NCI-H1105 treated with DMSO at 0.1 percent for 48 hours (cell line): ENCODE measurements around the gene KIF26B.
A peak's percentile ranks its signal among the peaks of the same experiment; 100 is the strongest.
"Not testable (repeated sequence)": the region's sequence is repeated elsewhere in the genome, so short reads cannot be mapped to it uniquely, and the experiment has no call there.

Source experiments
- DNase-seq: peaks from one replicate; lab custom pipeline; 2025; lab: John Stamatoyannopoulos, UW

KIF26B gene

DNA sequence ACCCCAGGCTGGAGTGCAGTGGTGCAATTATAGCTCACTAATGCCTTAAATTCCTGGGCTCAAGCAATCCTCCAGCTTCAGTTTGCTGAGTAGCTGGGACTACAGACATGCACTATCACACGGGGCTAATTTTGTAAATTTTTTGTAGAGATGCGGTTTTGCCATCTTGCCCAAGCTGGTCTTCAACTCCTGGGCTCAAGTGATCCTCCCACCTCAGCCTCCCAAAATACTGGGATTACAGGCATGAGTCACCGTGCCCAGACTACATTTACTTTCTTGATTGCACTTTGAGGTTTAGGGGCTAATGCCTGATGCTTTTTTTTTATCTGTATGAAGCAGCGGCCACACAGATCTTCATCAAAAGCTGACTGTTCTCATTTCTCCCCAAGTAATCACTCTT is 124.6 kb downstream of the KIF26B start:
- no peak for DNase-seq

DNA sequence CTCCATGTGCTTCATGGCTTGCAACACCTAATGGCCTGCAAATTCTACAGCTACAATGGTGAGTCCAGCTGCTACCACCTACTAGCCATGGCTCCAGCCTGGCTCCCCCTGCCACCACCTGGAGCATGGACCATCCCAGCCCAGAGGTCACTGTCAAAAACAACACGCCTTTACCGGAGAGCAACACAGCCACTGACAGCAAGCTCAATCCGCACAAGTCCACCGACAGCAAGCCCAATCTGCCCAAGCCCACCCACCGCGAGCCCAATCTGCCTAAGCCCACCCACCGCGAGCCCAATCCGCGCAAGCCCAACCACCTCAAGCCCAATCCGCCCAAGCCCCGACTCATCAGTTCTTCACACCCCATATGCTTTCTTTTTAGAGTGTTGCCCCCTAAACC is 128.2 kb downstream of the KIF26B start:
- DNase-seq = no peak

DNA sequence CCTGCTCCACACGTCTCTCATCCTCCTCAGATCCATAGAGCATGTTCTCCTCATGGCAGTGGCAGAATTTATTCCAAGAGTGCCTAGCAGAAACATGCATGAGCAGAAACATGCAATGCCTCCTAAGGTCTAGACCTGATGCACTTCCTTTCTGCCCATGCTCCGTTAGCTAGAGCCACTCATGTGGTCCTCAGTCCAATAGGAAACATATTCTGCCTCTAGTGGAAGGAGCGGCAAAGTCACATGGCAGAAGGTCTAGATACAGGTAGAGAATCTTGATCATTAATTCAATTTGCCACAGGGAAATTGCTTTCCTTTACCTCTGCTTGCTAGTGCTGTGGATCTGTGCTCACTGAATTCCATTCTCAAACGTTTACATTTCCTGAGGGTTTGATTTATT is 130.4 kb downstream of the KIF26B start:
- DNase-seq = no peak

DNA sequence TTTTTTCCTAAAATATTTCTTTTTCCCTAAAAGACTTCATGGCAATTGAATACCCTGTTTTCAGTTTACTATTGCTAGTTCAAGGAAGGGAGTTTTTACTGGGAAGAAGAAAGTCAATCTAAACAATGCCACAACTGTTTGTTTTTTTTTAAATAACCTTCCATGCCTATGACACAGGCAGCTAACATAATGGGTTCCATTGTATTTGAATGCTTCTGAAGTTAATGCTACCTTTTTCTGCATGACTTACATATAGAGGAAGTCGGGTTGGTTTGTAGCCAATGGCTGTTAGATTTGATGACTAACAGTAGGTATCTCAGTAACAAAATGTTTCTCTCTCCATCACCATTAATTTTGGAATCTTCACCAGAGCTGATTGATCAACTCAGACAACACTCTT is 134.0 kb downstream of the KIF26B start:
- no peak for DNase-seq

DNA sequence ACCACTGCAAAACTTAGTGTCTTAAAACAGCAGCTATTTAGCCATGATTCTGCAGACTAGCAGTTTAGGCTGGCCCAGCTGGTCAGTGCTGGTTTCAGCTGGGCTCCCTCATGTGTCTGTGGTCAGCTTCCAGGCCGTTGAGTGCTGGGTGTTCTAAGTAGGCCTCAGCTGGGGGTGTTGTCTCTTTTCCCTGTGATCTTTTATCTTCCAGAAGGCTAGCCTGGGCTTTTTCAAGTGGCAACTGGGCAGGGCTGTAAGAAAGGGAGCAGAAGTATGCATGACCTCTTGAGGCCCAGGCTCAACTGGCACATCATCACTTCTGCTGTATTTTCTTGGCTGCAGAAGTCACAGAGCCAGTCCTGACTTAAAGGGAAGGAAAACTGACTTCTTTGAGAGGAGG is 136.1 kb downstream of the KIF26B start:
- no peak for DNase-seq

DNA sequence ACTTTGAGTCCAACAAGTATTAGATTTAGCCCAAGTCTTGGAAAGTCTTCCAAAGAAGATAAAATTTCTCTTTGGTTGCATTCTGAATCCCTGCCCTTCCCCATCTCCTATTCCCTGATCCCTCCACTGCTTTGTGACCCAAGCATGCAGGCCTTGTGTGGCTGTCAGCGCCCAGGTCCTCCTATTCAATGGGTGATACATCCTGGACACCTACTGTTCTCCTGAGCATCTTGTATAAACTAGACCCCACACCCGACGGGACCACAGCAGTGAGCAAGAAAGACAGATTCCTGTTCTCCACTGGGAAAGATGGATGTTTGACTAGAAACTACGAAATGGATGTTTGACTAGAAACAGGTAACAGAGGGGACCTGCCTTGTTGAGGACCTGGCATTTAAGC is 136.6 kb downstream of the KIF26B start:
- no peak for DNase-seq

DNA sequence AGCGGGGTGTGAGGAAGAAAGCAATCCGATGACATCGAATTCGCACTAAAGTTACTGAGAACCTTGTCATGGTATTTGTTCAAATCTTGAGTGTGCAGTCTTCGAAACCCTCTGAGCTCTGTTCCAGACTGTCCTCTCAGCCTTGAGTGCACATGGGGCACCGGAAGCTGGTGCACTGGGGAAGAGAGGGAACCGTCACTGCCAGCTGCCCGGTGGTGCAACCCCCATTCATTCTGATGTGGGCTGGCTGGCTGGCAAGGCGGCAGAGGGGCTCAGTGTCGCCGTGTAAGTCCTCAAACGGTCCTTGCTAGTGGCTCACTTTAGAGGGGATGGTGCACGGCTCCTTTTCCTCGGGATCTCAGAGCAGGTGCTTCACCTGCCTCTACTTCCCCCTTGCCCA is 137.4 kb downstream of the KIF26B start:
- no peak for DNase-seq

DNA sequence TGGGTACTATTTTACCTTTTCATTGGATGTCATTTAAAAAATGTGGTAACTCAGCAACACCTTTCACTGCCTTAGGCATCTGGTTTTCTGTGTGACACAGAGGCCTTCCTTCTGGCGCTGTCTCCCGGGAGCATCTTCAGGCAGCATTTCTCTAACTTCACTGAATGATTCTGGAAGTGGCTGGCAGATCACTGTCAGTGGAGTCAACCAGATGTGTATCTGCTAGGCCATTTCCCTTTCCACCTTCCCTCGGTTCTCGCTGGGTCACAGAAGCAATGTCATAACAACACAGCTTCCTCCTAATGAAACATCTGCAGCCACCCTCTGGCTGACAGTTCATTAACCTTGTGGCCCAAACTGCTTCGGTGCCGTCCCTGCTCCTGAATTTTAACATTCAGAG is 137.8 kb downstream of the KIF26B start:
- no peak for DNase-seq

DNA sequence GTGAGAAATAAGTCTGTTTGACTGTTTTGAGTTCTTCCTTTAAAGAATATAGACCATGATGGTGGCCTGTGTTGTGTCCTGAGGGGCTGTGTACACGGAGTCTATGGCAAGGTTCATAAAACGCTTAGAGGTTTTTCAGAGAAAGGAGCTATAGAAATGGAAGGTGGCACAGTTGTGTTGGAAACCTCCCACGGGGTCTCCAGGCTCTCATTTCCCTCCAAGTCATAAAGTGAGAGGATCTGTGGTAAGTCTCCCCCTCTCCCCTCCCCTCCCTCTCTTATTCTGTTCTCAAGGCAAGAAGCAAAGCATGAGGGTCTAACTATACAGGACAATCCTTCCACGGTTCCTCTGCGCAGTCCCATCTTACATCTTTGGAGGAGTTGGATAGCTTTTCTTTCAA is 139.2 kb downstream of the KIF26B start:
- no peak for DNase-seq

DNA sequence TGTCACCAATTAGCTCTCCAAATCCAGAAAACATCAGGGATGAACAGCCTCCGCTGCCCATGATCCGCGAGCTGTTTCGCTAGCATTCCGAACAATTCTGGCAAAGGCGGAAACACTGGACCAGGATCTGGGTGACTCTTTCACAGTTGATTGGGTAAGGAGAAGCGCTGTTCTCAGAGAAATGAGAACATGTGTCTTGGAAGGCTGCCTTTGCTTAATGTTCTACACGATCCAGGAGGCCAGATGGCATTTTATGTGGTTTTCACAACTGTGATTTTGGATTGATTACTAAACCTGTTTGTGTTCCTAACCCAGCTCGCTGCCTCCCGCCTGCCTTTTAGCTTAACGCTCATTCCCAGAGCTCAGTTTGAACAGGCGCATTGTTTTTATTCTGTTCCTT is 144.0 kb downstream of the KIF26B start:
- no peak for DNase-seq

DNA sequence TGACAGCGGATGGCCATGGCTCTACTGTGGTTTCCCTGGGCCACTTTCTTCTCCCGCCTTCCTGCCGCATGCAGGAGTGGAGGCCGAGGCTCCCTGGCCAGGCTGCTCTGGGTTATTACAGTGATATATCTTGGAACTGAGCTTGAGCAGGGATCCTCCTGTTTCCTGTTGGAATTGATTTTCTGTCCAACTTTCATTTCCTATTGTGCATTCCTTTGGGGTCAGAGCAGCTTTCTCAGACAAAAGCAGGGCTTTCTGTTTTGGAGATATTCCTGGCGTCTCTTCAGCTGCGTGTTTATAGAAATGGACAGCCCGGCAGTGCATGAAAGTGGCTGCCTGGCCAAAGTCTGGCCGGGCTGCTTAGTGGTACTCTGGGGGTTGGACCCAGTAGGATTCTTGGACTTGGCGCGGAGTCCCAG is 146.4 kb downstream of the KIF26B start:
- no peak for DNase-seq

DNA sequence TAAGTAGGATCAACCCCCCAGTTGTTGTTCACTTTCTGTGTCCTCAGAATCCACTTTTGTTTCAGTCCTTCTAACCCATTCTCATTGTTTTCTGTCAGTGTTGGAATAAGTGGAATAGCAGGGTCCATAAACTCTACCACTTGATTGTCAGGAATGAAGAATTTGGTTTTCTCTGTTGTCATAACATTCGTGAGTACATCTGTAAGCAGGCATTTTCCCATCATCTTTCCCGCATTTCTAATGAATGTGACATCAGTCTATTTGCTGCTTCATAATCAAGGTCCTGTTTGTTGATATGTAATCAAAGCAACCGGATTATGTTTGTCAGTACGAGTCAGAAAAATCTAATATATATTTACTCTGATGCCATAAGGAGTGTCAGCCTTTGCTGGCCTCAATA is 147.1 kb downstream of the KIF26B start:
- DNase-seq = no peak

DNA sequence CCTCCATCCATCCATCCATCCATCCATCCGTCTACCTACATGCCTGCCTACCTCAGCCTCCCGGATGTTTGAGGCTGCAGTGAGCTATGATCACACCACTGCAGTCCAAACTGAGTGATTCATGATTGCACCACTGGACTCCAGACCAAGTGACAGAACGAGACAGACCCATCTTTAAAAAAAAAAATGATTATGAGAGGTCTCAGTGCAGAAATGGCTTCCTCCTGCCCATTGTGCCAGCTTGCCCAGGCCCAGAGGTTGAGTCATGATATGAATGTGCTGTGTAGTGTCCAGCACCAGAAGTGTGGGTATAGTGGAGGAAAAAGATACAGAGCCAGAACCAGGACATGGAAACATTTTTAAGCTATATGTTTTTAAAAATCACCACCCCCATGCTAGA is 149.9 kb downstream of the KIF26B start:
- DNase-seq = no peak

DNA sequence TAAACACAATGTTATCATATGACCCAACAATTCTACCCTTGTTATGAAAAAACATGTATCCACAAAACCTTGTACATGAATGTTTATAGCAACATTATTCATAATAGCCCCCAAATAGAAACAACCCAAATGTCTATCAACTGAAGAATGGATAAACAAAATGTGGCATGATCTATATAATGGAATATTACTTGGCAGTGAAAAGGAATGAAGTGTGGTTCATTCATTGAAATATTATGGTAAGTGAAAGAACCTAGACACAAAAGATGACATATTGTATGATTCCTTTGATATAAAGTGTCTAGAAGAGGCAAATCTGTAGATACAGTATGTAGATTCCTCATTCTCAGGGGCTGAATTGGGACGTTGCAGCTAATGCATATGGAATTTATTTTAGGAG is 151.2 kb downstream of the KIF26B start:
- DNase-seq = no peak

DNA sequence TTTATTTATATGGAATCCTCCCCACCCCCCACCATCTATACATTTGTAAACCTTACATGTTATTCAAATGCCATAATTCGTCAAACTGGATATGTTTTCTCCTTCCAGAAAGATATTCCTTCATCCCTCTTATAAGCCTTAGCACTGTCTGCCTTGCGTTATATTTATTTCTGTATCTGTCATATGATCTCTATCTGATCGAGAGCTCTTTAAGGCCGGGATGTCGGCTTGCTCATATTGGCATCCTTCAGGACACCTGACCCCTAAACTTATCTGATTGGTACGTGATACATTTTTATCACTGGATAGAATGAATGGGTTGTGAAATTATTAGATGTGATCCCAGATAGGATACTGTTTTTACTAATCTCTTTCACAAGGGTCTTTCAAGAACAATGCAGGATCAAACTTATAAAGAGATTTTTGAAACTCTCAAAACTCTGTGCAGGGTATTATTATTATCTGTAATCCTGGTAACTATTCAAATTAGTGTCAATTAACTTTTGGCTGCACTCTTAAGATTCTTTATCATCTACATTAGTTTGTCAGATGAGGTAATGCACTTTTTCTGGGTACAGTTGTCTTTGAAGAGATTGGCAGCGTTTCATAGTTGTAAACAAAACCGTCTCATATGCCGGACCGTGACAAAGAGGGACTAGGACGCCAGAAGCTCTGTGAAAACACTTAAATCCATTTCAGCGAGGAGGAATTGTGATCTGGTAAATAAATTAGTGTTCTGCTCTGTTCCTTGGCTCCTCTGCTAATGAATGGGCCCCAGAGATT is 152.0 kb downstream of the KIF26B start:
- DNase-seq = peak; percentile 85

DNA sequence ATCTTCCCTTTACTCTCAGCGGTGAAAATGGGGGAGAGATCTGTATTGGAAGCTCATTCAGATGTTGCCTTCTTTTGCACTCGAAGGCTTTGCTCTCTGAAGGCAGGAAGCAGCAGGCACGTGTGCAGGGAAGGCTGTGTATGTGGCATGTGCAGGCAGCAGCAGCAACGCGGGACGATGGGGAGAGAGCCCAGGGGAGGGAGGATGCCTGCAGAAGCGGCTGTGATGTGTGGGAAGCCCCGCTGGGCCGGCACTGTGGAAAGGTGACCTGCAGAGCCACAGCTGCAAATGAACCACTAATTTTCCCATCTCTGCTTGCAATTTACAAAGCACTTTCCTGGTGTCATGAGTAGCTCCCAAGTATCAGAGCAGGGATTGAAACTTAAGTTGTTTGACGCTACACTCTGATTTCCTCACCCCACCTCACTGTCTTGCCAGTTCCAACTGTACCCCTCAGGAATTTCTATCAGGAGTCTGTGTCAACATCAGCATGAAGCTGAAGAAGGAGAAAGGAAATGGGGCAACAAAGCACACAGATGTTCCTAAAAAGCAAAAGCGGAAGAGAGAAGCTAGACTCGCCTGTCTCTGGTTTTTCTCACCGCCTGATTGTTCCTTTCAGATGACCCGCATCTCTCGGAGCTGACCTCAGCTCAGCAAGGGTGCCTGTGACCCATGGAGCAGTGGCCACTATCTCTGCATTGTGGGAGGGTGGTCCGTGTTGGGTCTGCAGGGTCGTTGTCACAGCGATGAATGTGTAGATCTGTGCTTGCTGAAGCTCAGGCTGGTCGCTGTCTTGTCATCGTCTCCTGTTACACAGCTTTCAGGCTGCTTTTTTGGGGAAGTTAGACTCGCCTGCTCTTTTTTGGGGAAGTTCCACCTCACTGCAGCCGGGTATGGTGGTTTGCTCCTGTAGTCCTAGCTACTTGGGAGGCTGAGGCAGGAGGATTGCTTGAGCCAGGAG is 156.1 kb downstream of the KIF26B start:
- DNase-seq = no peak

DNA sequence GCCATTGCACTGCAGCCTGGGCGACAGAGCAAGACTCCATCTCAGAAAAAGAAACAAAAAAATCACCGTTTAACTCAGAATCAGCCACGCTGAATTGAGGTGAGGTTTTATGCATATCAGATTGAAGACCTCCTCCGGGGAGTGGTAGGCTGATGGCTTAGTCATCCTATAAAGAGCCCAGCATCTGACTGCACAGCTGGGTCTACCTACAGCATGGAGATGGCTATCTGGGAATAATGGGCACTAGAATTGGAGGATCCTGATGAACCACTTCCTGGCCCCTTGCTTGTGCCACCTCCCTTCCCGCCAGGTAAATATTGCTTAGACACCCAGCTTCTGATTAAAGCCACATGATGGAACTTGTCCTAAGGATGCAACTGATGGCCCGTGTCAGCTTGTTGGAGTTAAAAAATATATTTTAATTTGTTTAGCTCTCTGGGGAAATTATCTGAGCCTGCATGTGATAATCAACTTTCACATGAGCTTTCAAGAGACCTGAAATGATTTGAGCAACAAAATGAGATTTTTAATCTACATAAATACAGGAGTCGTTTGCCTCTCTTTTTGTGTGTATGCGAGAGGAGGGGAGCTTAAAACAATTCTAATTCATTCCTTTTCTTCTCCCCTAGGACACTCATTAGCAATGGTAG is 157.2 kb downstream of the KIF26B start:
- DNase-seq = no peak

DNA sequence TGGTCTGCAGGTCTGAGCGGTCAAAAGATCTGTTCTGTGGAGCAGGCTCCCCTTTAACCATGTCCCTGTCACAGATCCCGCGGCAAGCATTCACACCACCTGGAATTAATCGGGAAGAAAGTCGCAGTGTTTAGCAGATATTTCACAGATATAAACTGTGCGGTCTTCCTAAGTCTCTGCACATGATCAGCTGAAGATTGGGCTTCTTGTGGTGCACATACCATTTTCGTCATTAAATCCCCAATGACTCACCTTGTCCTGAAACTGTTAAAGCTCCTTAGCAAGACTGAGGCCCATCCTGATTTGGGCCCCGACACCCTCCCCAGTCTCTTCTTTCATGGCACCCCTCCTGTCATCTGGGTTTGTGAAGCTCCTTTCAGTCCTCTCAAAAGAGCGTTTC is 158.8 kb downstream of the KIF26B start:
- no peak for DNase-seq

DNA sequence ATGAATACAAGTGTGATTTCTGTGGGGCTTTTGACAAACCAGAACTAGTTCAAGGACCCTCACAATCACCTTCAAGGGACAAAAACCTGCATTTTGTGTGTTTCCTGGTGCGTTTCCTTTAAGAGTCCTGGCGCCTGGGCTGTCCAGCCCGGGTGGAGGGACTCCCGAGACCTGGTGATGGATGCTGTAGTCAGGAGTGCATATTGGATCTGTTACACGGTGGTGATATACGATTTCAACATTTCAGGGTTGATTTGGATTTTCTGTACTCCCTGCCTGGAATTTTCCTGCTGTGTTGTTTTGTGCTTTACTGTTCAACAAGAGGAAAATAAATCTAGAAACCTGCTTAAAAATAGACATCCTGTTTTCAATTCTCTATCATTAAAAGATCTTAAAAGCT is 162.0 kb downstream of the KIF26B start:
- DNase-seq = no peak

DNA sequence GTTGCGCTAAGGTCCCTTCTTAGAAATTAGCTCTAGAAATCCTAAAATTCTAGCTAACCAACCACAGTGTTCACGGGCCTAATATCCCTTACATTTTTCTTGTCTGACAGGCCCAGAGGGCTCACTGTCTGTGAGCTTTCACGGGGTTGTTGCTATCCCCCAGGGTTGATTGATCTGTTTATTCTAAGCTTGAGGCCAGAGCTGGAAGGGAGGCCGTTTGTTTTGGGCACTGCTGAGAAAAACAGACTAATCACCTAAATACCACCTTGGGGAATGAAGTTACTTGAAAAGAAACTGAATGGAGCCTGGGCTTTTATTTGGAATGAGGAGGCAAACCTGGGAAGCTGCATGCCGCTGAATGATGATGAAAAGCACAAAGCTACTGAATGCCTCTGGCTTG is 162.4 kb downstream of the KIF26B start:
- no peak for DNase-seq

DNA sequence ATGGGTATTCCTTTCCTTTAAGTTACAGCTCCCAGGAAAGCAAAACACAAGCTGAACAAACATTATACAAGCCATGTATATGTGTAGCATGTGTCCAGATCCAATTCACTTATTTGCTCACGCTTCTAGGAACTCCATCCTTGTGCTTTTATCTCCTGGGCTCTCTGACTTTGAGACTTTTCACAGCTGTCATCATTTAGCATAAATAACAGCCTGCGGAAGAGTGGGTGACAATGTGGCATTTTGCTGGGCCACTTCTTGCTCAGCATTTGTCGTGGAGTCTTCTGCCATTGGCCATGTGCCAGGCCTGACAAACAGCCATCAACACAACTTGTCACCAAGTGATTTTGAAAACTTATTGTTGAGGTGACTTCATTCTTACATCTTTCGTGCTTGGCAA is 164.3 kb downstream of the KIF26B start:
- no peak for DNase-seq

DNA sequence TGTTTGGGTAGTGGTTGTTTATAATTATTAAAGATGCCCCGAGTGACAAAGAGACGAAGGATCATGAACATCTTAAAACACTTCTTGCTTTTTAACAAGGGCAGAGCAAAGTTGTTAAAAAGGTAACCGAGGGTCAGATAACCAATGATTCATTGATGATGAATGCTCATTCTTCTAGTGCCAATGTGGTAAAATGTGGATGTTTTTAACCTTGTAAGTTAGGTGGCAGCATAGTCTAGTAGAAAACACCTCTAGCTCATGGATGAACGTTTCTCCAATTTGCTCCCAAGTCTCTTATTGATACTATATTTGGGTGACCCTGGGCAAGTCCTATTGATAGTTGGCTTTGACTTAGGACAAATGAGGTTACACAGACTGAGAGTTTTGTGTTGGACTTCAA is 167.9 kb downstream of the KIF26B start:
- DNase-seq = no peak

DNA sequence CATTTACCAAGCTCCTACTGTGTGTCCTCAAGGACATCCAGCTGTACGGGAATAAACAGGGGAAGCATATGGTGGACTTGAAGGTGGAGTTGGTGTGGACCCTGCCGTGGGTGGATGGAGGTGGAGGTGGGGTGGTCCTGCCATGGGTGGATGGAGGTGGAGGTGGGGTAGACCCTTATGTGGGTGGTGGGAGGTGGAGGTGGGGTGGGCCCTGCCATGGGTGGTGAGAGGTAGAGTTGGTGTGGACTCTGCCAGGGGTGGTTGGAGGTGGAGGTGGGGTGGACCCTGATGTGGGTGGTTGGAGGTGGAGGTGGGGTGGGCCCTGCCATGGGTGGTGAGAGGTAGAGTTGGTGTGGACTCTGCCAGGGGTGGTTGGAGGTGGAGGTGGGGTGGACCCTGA is 169.0 kb downstream of the KIF26B start:
- not testable (repeated sequence) for DNase-seq
